ENCODE measurements around the gene GPR108. TPM values are rescaled to one million over a fixed set of nuclear protein-coding genes. Genes with fewer than 3 reads are reported as not detected.

The GPR108 gene
- total and polyA plus RNA-seq, 2 of the 13 experiments (the other 11 are each of a cell fraction or from before 2014, with no cell fraction given): 36.4 to 63.0 TPM

DNA sequence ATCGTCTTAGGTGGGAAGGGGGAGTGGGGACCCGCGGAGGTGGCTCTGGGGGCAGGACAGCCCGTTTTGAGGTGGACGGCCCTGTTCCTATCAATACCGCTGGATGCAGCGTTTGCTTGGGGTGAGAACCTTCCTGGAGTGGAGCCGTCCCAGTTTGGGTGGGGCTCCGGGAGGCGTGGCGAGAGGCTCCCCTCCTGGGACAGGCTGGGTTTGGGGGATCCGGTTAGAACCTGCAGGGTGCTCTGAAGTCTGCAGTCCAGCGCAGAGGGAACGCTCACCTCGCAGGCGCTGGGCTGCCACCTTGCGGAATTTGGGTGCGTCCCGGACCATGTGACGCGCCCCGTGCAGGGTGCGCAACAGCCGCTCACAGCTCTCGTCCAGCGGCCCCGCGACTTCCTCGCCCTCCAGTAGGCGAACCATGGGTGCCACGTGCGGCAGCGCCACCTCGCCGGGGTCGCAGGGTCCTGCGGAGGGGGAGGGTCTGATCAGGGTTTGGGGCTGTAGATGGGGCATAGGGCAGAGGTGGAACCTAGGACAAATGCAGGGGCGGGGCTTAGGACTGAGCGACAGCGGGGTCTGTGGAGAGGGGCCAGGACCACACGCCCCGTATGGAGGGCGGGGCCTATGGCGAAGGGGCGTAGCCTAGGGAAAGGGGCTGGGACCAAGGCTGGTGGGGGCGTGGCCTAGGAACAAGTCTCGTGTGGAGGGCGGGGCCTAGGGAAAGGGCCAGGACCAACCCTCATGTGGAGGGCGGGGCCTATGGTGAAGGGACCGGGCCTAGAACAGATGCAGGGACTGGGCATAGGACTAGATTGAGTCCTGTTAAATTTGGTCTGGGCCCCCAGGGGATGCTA is 16.0 kb upstream of the GPR108 start (continued):
- peak; percentile 86; the same call in 1 of the 2 replicates for TF ChIP-seq ZNF749 (CRISPR knock-in tag; IDR thresholded peaks at IDR 0.05; ENCODE audit: borderline replicate concordance)
- no peak for TF ChIP-seq GTF2F1 (IDR thresholded peaks at IDR 0.05; ENCODE audit: low read length)
- TF ChIP-seq ZBTB34 (CRISPR knock-in tag; IDR thresholded peaks at IDR 0.05): no peak; the same call in 1 of the 2 replicates
- peak; percentile 70; the same call in 1 of the 2 replicates for TF ChIP-seq THAP7 (CRISPR knock-in tag; IDR thresholded peaks at IDR 0.05)
- TF ChIP-seq ZNF550 (CRISPR knock-in tag; IDR thresholded peaks at IDR 0.05; ENCODE audit: borderline replicate concordance): no peak
- no peak for TF ChIP-seq PLRG1 (conservative IDR thresholded peaks at IDR 0.05)
- TF ChIP-seq, protein P1, sequence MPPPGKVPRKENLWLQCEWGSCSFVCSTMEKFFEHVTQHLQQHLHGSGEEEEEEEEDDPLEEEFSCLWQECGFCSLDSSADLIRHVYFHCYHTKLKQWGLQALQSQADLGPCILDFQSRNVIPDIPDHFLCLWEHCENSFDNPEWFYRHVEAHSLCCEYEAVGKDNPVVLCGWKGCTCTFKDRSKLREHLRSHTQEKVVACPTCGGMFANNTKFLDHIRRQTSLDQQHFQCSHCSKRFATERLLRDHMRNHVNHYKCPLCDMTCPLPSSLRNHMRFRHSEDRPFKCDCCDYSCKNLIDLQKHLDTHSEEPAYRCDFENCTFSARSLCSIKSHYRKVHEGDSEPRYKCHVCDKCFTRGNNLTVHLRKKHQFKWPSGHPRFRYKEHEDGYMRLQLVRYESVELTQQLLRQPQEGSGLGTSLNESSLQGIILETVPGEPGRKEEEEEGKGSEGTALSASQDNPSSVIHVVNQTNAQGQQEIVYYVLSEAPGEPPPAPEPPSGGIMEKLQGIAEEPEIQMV (CRISPR knock-in tag; IDR thresholded peaks at IDR 0.05; ENCODE audit: low read depth): peak; percentile 93
- TF ChIP-seq, protein P2, sequence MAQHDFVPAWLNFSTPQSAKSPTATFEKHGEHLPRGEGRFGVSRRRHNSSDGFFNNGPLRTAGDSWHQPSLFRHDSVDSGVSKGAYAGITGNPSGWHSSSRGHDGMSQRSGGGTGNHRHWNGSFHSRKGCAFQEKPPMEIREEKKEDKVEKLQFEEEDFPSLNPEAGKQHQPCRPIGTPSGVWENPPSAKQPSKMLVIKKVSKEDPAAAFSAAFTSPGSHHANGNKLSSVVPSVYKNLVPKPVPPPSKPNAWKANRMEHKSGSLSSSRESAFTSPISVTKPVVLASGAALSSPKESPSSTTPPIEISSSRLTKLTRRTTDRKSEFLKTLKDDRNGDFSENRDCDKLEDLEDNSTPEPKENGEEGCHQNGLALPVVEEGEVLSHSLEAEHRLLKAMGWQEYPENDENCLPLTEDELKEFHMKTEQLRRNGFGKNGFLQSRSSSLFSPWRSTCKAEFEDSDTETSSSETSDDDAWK (CRISPR knock-in tag; IDR thresholded peaks at IDR 0.05): no peak
- TF ChIP-seq ETV6 (CRISPR knock-in tag; conservative IDR thresholded peaks at IDR 0.05): peak; percentile 22; the same call in 1 of the 2 replicates
- TF ChIP-seq ZNF337 (CRISPR knock-in tag; IDR thresholded peaks at IDR 0.05; ENCODE audit: borderline replicate concordance, low read depth): peak; percentile 86; the same call in 1 of the 2 replicates
- no peak for TF ChIP-seq ZNF329 (CRISPR knock-in tag; IDR thresholded peaks at IDR 0.05; ENCODE audit: low read depth)
- TF ChIP-seq PAWR (CRISPR knock-in tag; IDR thresholded peaks at IDR 0.05; ENCODE audit: borderline replicate concordance): no peak
- TF ChIP-seq NFE2L1 (CRISPR knock-in tag; IDR thresholded peaks at IDR 0.05; ENCODE audit: borderline replicate concordance): no peak
- no peak for TF ChIP-seq ZNF879 (CRISPR knock-in tag; IDR thresholded peaks at IDR 0.05)
- TF ChIP-seq, protein P3, sequence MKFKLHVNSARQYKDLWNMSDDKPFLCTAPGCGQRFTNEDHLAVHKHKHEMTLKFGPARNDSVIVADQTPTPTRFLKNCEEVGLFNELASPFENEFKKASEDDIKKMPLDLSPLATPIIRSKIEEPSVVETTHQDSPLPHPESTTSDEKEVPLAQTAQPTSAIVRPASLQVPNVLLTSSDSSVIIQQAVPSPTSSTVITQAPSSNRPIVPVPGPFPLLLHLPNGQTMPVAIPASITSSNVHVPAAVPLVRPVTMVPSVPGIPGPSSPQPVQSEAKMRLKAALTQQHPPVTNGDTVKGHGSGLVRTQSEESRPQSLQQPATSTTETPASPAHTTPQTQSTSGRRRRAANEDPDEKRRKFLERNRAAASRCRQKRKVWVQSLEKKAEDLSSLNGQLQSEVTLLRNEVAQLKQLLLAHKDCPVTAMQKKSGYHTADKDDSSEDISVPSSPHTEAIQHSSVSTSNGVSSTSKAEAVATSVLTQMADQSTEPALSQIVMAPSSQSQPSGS (CRISPR knock-in tag; IDR thresholded peaks at IDR 0.05): peak; percentile 69; the same call in 1 of the 2 replicates
- 0 out of 2 replicates have a peak, but pooled peaks have one; percentile 38 for TF ChIP-seq ZNF280B (CRISPR knock-in tag; IDR thresholded peaks at IDR 0.05; ENCODE audit: borderline replicate concordance)
